Keratinocyte (primary cell): Measurements from ENCODE around the gene AP4S1.

Experiments
- CTCF ChIP-seq, 3 experiments: IDR thresholded peaks in 1 of 3; conservative IDR thresholded peaks in 1 of 3; optimal IDR thresholded peaks in 1 of 3; 2 replicates in 2 of 3; 3 replicates in 1 of 3; pipeline versions ENCODE3 to v1.5.1; 2011; ENCODE audit warnings: low read length in 3 of 3, mild to moderate bottlenecking in 3 of 3, moderate library complexity in 2 of 3, control low read depth in 1 of 3, inconsistent platforms in 1 of 3; ENCODE audit not compliant: insufficient read depth in 2 of 3; ENCODE audit errors: extremely low read depth in 1 of 3
- EZH2 ChIP-seq: IDR thresholded peaks from one replicate; pipeline ENCODE4 v1.6.1; 2012; ENCODE audit warnings: inconsistent platforms, mild to moderate bottlenecking, low read length, moderate library complexity

DNA sequence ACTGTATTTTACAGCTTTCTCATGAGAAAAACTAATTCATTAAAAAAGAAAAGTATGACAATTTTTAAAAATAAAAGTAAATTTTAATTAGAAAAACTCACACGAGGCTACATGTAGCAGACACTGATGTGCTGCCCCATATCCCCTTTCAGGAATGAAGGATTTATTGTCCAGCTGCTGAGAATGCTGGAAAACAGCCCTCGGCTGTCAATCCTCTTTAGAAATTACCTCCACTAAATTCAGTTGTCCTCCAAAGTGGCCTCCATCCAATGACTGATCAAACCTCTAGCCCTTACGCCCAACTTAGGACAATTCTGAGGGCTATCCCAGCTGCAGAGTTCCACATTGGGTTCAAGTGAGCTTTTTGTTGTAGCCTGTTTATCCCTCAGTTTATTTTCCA, 29.8 kb upstream of the AP4S1 start:
- TF ChIP-seq CTCF (optimal IDR thresholded peaks at IDR 0.05 in 1 of 3, IDR thresholded peaks at IDR 0.05 in 1 of 3, conservative IDR thresholded peaks at IDR 0.05 in 1 of 3; ENCODE audit: extremely low read depth in 1 of 3, insufficient read depth in 2 of 3, low read length in 3 of 3) = no peak
- TF ChIP-seq EZH2 = no peak
